ENCODE measurements around the gene C3orf33. TPM values are rescaled to one million over a fixed set of nuclear protein-coding genes. Genes with fewer than 3 reads are reported as not detected.

C3orf33 gene
- total and polyA plus RNA-seq, 2 experiments from 2014 or later: 3.5 to 4.7 TPM

- no peak overlapping the region for H2AFZ ChIP-seq
- H3K4me1 ChIP-seq (ENCODE audit: insufficient read depth): no peaks in the 10 kb centered on the region
- no peak overlapping the region for H3K4me2 ChIP-seq
- peaks cover 93% of the 10 kb centered on the region for H3K79me2 ChIP-seq (replicated peaks; ENCODE audit: insufficient read depth)
- no peaks in the 10 kb centered on the region for H3K36me3 ChIP-seq (ENCODE audit: insufficient read depth)
- H4K20me1 ChIP-seq (replicated peaks; ENCODE audit: insufficient read depth): no peaks in the 10 kb centered on the region
- no peaks in the 10 kb centered on the region for H3K27me3 ChIP-seq (ENCODE audit: insufficient read depth)
- Mint-ChIP-seq H3K9me3 (no peaks in the 10 kb centered on the region), H3K36me3 (ENCODE audit: low read depth) (0 out of 3 replicates have a peak, but pooled peaks cover 3% of the 10 kb centered on the region), H3K27ac (peak overlapping the region; percentile 59; the same call in 1 of the 2 replicates), H3K4me3 (no peak overlapping the region), H3K27me3 (ENCODE audit: insufficient read depth, low read depth, poor library complexity) (no peaks in the 10 kb centered on the region), H3K4me1 (peaks cover 21% of the 10 kb centered on the region)
- no peak for DNase-seq (ENCODE audit: low spot score)
- H3F3A ChIP-seq (replicated peaks; ENCODE audit: low read depth): no peaks in the 10 kb centered on the region
- H3K27ac ChIP-seq (ENCODE audit: low read depth): no peak overlapping the region
- TF ChIP-seq REST (IDR thresholded peaks at IDR 0.05; ENCODE audit: unreplicated experiment): no peak
- no peak for TF ChIP-seq EZH2phosphoT487 (IDR thresholded peaks at IDR 0.05; ENCODE audit: unreplicated experiment)
- no peak for TF ChIP-seq ZNF331 (CRISPR knock-in tag; IDR thresholded peaks at IDR 0.05; ENCODE audit: low read depth)
- TF ChIP-seq, protein P1, sequence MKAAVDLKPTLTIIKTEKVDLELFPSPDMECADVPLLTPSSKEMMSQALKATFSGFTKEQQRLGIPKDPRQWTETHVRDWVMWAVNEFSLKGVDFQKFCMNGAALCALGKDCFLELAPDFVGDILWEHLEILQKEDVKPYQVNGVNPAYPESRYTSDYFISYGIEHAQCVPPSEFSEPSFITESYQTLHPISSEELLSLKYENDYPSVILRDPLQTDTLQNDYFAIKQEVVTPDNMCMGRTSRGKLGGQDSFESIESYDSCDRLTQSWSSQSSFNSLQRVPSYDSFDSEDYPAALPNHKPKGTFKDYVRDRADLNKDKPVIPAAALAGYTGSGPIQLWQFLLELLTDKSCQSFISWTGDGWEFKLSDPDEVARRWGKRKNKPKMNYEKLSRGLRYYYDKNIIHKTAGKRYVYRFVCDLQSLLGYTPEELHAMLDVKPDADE (IDR thresholded peaks at IDR 0.05): no peak
- TF ChIP-seq ZNF114 (CRISPR knock-in tag; IDR thresholded peaks at IDR 0.05): no peak
- TF ChIP-seq, protein P2, sequence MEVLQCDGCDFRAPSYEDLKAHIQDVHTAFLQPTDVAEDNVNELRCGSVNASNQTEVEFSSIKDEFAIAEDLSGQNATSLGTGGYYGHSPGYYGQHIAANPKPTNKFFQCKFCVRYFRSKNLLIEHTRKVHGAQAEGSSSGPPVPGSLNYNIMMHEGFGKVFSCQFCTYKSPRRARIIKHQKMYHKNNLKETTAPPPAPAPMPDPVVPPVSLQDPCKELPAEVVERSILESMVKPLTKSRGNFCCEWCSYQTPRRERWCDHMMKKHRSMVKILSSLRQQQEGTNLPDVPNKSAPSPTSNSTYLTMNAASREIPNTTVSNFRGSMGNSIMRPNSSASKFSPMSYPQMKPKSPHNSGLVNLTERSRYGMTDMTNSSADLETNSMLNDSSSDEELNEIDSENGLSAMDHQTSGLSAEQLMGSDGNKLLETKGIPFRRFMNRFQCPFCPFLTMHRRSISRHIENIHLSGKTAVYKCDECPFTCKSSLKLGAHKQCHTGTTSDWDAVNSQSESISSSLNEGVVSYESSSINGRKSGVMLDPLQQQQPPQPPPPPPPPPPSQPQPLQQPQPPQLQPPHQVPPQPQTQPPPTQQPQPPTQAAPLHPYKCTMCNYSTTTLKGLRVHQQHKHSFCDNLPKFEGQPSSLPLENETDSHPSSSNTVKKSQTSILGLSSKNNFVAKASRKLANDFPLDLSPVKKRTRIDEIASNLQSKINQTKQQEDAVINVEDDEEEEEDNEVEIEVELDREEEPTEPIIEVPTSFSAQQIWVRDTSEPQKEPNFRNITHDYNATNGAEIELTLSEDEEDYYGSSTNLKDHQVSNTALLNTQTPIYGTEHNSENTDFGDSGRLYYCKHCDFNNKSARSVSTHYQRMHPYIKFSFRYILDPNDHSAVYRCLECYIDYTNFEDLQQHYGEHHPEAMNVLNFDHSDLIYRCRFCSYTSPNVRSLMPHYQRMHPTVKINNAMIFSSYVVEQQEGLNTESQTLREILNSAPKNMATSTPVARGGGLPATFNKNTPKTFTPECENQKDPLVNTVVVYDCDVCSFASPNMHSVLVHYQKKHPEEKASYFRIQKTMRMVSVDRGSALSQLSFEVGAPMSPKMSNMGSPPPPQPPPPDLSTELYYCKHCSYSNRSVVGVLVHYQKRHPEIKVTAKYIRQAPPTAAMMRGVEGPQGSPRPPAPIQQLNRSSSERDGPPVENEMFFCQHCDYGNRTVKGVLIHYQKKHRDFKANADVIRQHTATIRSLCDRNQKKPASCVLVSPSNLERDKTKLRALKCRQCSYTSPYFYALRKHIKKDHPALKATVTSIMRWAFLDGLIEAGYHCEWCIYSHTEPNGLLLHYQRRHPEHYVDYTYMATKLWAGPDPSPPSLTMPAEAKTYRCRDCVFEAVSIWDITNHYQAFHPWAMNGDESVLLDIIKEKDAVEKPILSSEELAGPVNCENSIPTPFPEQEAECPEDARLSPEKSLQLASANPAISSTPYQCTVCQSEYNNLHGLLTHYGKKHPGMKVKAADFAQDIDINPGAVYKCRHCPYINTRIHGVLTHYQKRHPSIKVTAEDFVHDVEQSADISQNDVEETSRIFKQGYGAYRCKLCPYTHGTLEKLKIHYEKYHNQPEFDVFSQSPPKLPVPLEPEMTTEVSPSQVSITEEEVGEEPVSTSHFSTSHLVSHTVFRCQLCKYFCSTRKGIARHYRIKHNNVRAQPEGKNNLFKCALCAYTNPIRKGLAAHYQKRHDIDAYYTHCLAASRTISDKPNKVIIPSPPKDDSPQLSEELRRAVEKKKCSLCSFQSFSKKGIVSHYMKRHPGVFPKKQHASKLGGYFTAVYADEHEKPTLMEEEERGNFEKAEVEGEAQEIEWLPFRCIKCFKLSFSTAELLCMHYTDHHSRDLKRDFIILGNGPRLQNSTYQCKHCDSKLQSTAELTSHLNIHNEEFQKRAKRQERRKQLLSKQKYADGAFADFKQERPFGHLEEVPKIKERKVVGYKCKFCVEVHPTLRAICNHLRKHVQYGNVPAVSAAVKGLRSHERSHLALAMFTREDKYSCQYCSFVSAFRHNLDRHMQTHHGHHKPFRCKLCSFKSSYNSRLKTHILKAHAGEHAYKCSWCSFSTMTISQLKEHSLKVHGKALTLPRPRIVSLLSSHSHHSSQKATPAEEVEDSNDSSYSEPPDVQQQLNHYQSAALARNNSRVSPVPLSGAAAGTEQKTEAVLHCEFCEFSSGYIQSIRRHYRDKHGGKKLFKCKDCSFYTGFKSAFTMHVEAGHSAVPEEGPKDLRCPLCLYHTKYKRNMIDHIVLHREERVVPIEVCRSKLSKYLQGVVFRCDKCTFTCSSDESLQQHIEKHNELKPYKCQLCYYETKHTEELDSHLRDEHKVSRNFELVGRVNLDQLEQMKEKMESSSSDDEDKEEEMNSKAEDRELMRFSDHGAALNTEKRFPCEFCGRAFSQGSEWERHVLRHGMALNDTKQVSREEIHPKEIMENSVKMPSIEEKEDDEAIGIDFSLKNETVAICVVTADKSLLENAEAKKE (CRISPR knock-in tag; IDR thresholded peaks at IDR 0.05): no peak
- TF ChIP-seq, protein P3, sequence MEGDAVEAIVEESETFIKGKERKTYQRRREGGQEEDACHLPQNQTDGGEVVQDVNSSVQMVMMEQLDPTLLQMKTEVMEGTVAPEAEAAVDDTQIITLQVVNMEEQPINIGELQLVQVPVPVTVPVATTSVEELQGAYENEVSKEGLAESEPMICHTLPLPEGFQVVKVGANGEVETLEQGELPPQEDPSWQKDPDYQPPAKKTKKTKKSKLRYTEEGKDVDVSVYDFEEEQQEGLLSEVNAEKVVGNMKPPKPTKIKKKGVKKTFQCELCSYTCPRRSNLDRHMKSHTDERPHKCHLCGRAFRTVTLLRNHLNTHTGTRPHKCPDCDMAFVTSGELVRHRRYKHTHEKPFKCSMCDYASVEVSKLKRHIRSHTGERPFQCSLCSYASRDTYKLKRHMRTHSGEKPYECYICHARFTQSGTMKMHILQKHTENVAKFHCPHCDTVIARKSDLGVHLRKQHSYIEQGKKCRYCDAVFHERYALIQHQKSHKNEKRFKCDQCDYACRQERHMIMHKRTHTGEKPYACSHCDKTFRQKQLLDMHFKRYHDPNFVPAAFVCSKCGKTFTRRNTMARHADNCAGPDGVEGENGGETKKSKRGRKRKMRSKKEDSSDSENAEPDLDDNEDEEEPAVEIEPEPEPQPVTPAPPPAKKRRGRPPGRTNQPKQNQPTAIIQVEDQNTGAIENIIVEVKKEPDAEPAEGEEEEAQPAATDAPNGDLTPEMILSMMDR (conservative IDR thresholded peaks at IDR 0.05; ENCODE audit: low read depth in 2 of 2): no peak
- no peak for TF ChIP-seq POLR2AphosphoS5 (IDR thresholded peaks at IDR 0.05; ENCODE audit: low read depth)
- no peak for TF ChIP-seq JUNB (IDR thresholded peaks at IDR 0.05; ENCODE audit: unreplicated experiment)
- no peak for TF ChIP-seq CREB1 (CRISPR knock-in tag; IDR thresholded peaks at IDR 0.05; ENCODE audit: low read depth)
- TF ChIP-seq NANOG (IDR thresholded peaks at IDR 0.05; ENCODE audit: borderline replicate concordance): no peak
- TF ChIP-seq STAT1 (IDR thresholded peaks at IDR 0.05; ENCODE audit: unreplicated experiment): no peak
- no peak for TF ChIP-seq EZH2 (IDR thresholded peaks at IDR 0.05; ENCODE audit: low read depth, unreplicated experiment)
- H3K4me3 ChIP-seq: no peak overlapping the region
- no peaks in the 10 kb centered on the region for H3K9me2 ChIP-seq (ENCODE audit: insufficient read depth)
- ATAC-seq: no peak
Measured at GRCh38 chr3:155736381-155736780, 69.7 kb downstream of the C3orf33 start.

Data from GM23338 (cell line).